Small intestine (tissue), 7 donors: Measurements from ENCODE around the gene DHFR. TPM values are rescaled to one million over a fixed set of nuclear protein-coding genes. Genes with fewer than 3 reads are reported as not detected.
"Not testable (repeated sequence)": the region's sequence is repeated elsewhere in the genome, so short reads cannot be mapped to it uniquely, and the experiment has no call there.

Experiments used
- DNase-seq, 2 donors: peaks; one replicate each; pipeline versions ENCODE4 v3.0.0 to v3.0.0-alpha.2; 2013
- FAIRE-seq: peaks from 2 replicates; lab custom pipeline; 2012; peaks lifted over from hg19 to GRCh38; lab: Jason Lieb, UNC
- H3K27ac ChIP-seq, 3 donors: one replicate each; pipeline ENCODE4 v1.5.1; 2013; ENCODE audit warnings: low read length in 2 of 3, mild to moderate bottlenecking in 2 of 3, control low read depth in 1 of 3, inconsistent platforms in 1 of 3, low read depth in 1 of 3, moderate library complexity in 1 of 3
- H3K27me3 ChIP-seq, 3 donors: one replicate each; pipeline ENCODE4 v1.6.1; 2013; ENCODE audit warnings: low read length in 3 of 3, inconsistent platforms in 1 of 3; ENCODE audit not compliant: control insufficient read depth in 3 of 3, insufficient read depth in 3 of 3
- H3K36me3 ChIP-seq, 3 donors: one replicate each; pipeline ENCODE4 v1.6.1; 2013; ENCODE audit warnings: low read length in 3 of 3, inconsistent platforms in 1 of 3, low read depth in 1 of 3, mild to moderate bottlenecking in 1 of 3, moderate library complexity in 1 of 3; ENCODE audit not compliant: control insufficient read depth in 3 of 3, insufficient read depth in 2 of 3
- H3K4me1 ChIP-seq, 3 donors: one replicate each; pipeline ENCODE4 v1.6.1; 2013; ENCODE audit warnings: low read length in 2 of 3, inconsistent platforms in 1 of 3, low read depth in 1 of 3, mild to moderate bottlenecking in 1 of 3, moderate library complexity in 1 of 3; ENCODE audit not compliant: control insufficient read depth in 3 of 3, insufficient read depth in 2 of 3
- H3K4me3 ChIP-seq, 3 donors: one replicate each; pipeline ENCODE4 v1.5.1; 2013; ENCODE audit warnings: low read length in 3 of 3, control low read depth in 1 of 3, inconsistent platforms in 1 of 3, low read depth in 1 of 3, mild to moderate bottlenecking in 1 of 3, moderate library complexity in 1 of 3
- H3K9me3 ChIP-seq, 2 donors: one replicate each; pipeline ENCODE4 v1.6.1; 2013; ENCODE audit warnings: low read depth in 1 of 2, low read length in 1 of 2; ENCODE audit not compliant: control insufficient read depth in 2 of 2, insufficient read depth in 1 of 2
- WGBS, 3 donors: extraction: QIAGEN DNeasy Blood & Tissue Kit; methylation state at CpG; one replicate each; pipeline ENCODE4 v1.1.7; 2013; 5-methylcytosine and 5-hydroxymethylcytosine counted together
- polyA plus RNA-seq, 4 donors: library from polyadenylated mRNA; stranded (reverse) in 3 of 4; unstranded in 1 of 4; fragments of 200-250 nt in 3 of 4; fragments of 120-200 nt in 1 of 4; gene quantifications; one replicate each; pipeline versions ENCODE4 v1.2.1 to v1.2.3, GENCODE V29; 2013
- donor health status: healthy with polysubstance abuse.
- donor health status: control.
- donor health status: control.
- donor health status: Bipolar disorder and iron deficiency.
- donor health status: healthy.

The DHFR gene
- polyA plus RNA-seq, 4 donors, result 13.5 to 55.3 (median 33.1) TPM

DNA sequence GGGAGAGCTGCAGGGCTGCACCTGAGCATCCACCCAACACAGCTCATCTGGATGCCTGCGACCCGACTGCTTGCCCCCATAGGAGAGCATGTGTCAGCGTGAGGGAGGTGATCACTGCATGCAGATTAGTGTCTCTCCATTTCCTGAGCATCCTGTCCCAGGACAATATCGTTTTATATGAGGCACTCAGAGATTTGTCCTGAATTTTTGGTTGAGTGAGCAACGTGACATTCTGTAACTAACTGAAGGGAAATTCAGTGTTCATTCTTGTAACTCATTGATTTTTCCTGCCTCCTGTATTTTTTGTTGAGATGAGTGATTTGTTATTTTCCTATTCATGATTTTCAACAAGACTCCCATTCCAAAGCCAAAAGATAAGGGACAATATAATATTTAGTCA is 64.0 kb downstream of the DHFR start:
- FAIRE-seq (no peak), DNase-seq (no peak)
- H3K36me3 ChIP-seq, result no peaks in the 10 kb centered on the region
- H3K27me3 ChIP-seq, result no peaks in the 10 kb centered on the region
- no peaks in the 10 kb centered on the region for H3K9me3 ChIP-seq
- 83 to 91% (median 89%) methylated on average over 5 of the region's 5 CpGs for WGBS, 3 donors
- no peaks in the 10 kb centered on the region for H3K4me1 ChIP-seq
- no peak overlapping the region for H3K4me3 ChIP-seq
- no peak overlapping the region for H3K27ac ChIP-seq

- Histone ChIP-seq H3K9me3 (no peaks in the 10 kb centered on the region), H3K36me3 (no peaks in the 10 kb centered on the region), H3K27me3 (no peaks in the 10 kb centered on the region), H3K4me3 (no peak overlapping the region), H3K4me1 (no peaks in the 10 kb centered on the region), H3K27ac (no peak overlapping the region)
- no peak for FAIRE-seq
- 84 to 88% (median 88%) methylated on average over 8 of the region's 8 CpGs for WGBS, 3 donors
- DNase-seq, result no peak
These were observed 65.8 kb downstream of the DHFR start for GRCh38 chr5:80588858-80589540.

- no peak overlapping the region for H3K27ac ChIP-seq
- H3K27me3 ChIP-seq, result no peaks in the 10 kb centered on the region
- WGBS, 3 donors, result 88 to 91% (median 89%) methylated on average over 6 of the region's 6 CpGs
- DNase-seq (no peak), FAIRE-seq (no peak)
- H3K4me1 ChIP-seq, result no peaks in the 10 kb centered on the region
- no peaks in the 10 kb centered on the region for H3K36me3 ChIP-seq
- no peaks in the 10 kb centered on the region for H3K9me3 ChIP-seq
- H3K4me3 ChIP-seq, result no peak overlapping the region
These were observed 70.0 kb downstream of the DHFR start for GRCh38 chr5:80584770-80585169.

- not testable (repeated sequence) for H3K27ac ChIP-seq, H3K36me3 ChIP-seq, H3K9me3 ChIP-seq, FAIRE-seq, H3K4me1 ChIP-seq, DNase-seq, H3K4me3 ChIP-seq, H3K27me3 ChIP-seq
- WGBS, 3 donors, result 91 to 96% (median 95%) methylated on average over 2 to 3 of the region's 3 CpGs
These were observed 74.5 kb downstream of the DHFR start for GRCh38 chr5:80580291-80580690.

DNA sequence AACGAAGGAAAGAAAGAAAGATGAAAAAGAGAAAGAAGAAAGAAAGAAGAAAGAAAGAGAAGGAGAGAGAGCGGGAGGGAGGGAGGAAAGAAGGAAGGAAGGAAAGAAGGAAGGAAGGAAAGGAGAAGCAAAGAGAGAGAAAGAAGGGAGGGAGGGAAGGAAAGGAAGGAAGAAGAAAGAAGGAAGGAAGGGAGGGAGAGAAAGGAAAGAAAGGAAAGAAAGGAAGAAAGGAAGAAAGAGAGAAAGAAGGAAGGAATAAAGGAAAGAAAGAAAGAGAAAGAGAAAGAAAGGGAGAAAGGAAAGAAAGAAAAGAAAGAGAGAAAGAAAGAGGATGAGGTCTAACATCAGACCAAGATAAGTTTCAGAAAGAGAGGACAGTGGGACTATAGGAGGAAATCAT is 75.7 kb downstream of the DHFR start:
- Histone ChIP-seq H3K4me1 (no peaks in the 10 kb centered on the region), H3K36me3 (no peaks in the 10 kb centered on the region), H3K4me3 (no peak overlapping the region), H3K27me3 (no peaks in the 10 kb centered on the region), H3K9me3 (no peaks in the 10 kb centered on the region), H3K27ac (no peak overlapping the region)
- no peak for FAIRE-seq
- WGBS, 3 donors, result 92 to 97% (median 93%) methylated on average over 2 of the region's 2 CpGs
- DNase-seq, result no peak

DNA sequence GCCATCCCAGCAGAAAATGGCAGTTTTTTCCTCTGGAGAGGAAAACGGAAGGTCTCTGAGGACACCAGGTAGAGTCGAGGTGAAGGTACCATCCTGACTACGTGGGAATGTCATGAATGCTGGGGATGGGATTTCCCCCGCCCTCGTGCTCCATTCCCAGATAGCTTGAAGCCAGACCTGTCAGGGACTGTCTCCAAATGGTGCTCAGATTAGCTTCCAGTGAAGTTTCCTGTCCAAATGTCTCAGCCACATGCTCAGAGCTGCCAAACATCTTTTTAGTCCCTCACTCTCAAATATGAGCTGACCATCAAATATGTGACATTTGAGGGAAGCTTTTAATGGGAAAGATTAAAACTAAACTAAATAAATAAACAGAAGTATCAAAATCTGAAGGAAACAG is 77.1 kb downstream of the DHFR start:
- no peak for DNase-seq
- Histone ChIP-seq H3K9me3 (no peaks in the 10 kb centered on the region), H3K27me3 (peaks cover 0 to 11% (median under 1%) of the 10 kb centered on the region in 3 donors), H3K36me3 (no peaks in the 10 kb centered on the region), H3K27ac (no peak overlapping the region), H3K4me3 (no peak overlapping the region), H3K4me1 (no peaks in the 10 kb centered on the region)
- WGBS, 3 donors, result 18 to 34% (median 32%) methylated on average over 5 of the region's 5 CpGs
- no peak for FAIRE-seq

- Histone ChIP-seq H3K9me3 (no peaks in the 10 kb centered on the region), H3K36me3 (no peaks in the 10 kb centered on the region), H3K4me1 (no peaks in the 10 kb centered on the region), H3K27me3 (peaks cover 0 to 17% (median 9%) of the 10 kb centered on the region in 3 donors), H3K4me3 (no peak overlapping the region), H3K27ac (no peak overlapping the region)
- no peak for FAIRE-seq
- WGBS, 3 donors, result 71 to 82% (median 79%) methylated on average over 5 of the region's 5 CpGs
- DNase-seq, result no peak
These were observed 78.4 kb downstream of the DHFR start for GRCh38 chr5:80576383-80576782.
